MV-4-11 (cell line): ENCODE measurements around the gene NFKBIE.

Experiments used
- DNase-seq: peaks from one replicate; lab custom pipeline; 2025; lab: John Stamatoyannopoulos, UW

Gene NFKBIE

DNA sequence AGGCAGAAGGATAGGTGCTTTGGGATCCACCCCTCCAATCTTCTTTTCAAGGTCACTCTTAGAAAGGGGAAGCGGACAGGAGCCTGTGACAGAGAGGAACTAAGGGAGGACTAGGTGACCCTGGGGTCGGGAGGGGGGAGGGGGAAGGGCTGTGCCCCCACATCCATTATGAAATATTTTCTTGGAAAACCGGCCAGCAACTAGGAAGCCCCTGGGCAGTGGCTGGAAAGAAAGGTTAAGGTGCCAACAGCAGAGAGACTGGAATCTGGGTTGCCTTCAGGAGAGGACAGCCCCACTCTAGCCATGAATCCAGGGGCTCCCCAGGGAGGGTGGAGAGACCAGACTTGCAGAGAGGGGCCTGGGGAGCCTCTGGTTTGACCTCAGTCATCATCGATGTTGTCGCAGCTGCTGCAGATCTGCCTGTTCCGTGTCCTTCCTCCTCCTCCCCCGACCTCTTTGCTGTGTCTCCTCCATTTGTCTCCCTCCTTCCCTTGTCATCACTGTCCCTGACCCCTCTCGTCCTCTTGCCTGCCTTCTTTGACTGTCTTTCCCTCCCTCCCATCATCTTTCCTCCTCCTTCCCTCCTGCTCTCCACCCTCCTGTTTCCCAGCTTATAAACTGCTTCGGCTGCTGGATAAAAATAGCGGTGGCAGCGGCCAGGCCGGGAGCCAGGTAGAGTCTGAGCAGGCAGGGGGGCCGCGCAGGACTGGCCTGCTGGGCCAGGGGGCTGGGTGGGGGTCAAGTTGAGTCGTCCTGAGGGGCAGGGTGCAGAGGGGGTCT, 38.8 kb downstream of the NFKBIE start:
- no peak for DNase-seq

DNA sequence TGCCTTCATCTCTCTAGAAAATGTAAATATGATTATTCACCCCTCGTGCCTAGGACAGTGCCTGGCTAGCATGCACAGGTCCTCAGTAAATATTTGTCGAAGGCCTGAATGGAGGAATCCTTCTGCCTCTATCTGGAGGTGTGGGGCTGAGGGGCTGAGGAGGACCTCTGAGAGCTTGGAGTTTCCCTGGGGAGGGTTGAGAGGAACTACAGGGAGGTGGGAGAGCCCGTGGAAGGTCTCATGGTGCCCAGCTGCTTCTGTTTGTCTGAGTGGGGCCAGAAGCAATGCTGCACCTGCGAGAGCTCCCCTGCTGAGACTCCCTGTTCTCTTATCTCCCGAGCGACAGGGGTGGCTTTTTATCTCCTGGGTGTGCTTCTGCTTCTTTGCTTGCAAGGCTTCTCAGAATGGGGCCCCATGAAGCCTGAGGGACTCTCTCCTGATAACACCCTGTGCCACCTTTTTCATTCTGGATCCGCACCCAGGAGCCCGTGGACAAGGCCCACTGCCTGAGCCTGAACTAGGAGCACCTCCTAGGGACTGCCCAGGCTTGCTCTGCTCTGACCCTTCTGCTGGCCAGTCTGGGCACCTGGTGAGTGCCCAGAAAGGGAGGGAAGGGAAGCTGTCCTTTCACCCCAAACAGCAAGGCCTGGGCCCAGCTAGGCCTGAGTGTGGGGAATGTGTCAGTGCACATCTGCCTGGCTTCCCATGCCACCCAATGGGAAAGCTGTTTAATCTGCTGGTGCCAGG, 39.6 kb downstream of the NFKBIE start:
- DNase-seq, result no peak

DNA sequence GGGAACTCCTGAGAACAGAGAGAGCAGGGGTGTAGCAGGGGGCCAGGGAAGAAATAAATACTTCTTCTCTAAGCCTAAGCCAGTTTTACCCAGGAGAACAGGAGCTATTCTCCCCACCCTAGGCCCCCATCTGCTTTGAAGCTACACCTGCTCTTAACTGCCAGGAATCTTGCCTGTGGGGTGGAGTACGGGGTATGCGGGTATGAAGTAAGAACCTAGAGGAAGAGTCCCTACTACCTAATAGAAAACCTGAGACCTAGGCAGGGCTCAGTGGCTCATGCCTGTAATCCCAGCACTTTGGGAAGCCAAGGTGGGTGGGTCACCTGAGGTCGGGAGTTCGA, 40.4 kb downstream of the NFKBIE start:
- no peak for DNase-seq

DNA sequence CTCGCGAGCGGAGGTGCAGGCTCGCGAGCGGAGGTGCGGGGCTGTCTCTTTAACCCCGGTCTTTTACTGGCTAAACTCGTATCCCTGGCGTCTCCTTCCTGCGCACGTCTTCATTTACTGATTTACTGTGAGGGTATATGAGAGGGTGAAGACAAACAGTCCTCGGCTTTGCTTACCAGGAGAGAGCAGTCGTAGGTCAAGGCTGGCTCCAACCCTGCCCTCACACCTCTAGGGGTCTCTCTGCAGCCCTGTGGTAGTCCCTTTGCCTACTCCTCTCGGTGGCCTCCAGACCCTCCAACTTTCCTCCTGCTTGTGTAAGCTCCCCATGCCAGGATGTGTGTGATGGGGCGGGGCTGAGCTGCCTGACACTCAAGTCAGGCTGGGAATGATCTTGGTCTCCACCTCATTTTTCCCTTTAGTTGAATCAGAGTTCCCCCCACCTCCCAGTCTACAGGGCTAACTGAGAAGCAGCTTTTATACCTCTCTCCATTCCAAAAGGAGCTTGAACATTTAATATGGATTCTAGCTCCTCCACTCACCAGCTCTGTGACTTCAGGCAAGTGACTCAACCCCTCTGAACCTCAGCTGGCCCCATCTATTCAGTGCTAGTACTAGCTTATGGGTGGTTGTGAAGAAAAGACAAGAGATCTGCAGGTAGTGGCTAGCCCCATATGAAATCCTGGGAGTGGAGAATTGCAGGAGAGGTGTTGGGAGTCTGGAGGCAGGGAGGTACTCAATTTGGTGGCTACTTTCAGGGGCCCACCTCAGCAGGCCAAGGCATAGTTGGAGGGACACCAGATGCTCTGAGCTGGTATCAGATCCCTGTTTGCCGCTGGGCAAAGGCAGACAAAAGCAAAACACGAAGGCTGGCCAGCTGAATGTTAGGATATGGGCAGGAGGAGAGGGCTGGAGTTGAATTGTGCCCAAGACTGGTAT, 41.1 kb downstream of the NFKBIE start:
- DNase-seq, result no peak

DNA sequence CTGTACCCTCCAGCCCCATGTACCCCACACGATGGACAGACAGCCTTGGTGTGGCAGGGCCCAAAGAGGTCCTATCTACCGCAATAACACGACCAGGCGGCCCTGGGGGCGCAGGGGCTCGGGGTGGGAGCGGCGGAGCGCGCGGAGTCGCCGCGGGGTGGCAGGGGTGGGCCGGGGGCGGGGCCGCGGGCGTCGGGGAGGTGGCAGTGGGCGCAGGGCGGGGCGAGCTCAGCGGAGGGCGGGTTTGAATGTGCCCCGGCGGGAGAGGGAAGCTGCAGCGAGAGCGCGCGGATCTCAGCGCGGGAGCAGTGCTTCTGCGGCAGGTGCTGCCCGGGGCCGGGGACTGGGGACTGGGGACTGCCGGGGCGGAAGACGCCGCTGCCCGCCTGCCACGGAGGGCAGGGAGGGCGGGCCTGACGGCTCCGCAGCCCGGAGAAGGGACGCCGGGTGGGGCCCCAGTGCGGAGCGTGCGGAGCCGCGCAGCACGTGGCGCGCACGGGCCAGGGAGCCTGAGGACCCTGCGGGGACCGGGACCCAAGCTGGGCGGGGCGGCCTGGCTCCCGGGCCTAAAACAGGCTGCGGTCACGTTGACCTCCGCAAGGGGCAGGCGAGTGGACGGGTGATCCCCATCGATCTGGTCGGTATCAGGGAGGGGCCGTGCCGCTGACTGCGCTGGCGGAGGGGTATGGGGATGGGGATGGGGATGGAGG, 41.9 kb downstream of the NFKBIE start, which contains the start of gene SLC29A1:
Gene SLC29A1, plus strand, starts transcription at position 277 of the 710 bp plus-strand sequence. CDS start 3,719 bp downstream, outside the sequence.
- peak; percentile 62 for DNase-seq

DNA sequence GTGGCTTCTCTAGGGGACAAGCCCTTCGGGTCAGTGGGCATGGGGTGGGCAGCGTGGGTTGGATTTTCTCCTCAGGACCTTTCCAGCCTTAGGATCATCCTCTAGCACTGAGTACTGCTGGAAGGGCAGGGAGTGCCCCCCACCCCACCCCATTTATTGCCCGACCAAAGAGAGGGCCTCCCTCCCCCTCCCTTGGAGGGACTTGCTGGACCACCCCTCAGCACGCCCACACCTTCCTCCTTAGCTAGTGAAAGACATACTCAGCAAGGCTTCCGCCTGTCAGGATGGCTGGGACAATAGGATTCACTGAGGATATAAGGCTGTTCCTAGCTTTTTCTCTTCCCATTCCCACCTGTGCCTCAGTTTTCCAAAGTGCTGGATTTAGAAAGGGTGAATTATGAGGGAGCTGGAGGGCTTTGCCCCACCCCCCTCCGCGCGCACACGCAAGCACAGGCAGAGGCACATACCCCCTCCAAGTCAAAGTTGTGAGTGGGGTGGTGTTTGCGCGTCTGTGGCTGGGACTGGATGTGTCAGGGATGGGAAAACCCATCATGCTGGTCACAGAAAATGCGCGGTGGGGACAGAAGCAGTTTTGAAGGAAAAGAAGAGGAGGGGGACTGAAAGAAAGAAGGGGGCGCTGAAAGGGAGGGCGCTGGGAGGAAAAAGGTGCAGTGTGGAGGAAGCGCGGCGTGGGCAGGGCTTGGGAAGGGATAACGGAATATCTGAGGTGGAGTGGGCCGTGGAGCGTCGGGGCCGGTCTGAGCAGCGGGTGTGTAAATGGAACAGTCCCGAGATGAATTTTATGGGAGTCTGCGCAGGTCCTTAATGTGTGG, 42.6 kb downstream of the NFKBIE start:
- DNase-seq, result no peak

DNA sequence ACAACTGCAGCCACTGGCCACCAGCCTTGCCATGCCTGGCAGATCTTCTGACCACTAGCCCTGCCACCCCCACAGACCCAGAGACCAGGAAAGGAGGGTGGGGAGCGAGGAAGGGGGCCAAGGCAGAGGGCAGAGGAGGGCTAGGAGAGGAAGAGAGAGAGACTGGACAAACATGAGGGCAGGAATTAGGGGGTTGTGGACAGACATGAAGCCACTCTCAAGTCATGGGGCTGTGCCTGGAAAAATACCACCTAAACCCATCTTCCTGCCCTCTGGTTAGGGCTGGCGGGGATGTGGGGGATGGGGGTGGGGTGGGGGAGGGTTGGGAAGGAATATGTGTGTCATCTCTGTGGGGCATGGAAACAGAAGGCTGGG, 43.4 kb downstream of the NFKBIE start:
- no peak for DNase-seq

DNA sequence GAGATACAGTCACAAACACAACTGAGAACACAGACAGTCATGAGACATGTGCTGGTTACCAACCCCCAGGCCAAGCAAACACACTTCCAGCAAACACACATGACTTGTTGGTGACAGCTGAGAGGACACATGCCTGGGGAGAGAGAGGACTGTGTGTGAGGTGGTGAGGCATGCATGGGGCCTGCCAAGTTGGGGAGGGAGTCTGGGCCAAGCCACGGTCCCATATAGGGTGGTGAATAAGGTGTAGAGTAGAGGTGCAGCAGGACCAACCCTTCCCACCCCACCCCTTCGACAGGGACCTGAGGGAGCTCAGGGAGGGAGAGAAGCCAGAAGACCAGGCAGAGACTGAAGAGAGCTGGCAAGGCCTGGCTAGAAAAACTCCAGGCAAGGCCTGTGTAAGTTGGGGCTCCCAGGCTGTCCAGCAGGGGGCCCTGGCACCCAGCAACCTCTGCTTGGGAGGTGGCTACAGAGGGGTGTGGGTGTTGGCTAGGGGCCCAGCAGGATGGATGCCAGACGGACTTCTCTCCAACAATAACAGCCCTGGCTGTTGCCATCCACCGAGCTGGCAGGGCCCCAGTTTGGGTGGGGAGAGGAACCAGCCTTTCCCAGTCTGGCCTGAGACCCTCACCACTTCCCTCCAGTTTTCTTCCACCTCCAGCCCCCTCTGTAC, 43.9 kb downstream of the NFKBIE start:
- DNase-seq, result peak; percentile 71

DNA sequence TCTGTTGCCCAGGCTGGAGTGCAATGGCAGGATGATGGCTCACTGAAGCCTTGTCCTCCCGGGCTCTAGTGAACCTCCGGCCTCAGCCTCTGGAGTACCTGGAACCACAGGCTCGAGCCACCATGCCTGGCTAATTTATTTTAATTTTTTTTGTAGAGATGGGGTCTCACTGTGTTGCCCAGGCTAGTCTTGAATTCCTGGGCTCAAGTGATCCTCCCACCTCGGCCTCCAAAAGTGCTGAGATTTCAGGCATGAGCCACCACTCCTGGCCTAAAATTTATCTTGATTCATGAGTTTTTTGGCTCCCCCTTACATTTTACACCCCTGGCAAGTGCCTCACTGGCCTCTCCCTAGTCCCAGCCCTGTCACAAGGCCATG, 44.4 kb downstream of the NFKBIE start:
- no peak for DNase-seq

DNA sequence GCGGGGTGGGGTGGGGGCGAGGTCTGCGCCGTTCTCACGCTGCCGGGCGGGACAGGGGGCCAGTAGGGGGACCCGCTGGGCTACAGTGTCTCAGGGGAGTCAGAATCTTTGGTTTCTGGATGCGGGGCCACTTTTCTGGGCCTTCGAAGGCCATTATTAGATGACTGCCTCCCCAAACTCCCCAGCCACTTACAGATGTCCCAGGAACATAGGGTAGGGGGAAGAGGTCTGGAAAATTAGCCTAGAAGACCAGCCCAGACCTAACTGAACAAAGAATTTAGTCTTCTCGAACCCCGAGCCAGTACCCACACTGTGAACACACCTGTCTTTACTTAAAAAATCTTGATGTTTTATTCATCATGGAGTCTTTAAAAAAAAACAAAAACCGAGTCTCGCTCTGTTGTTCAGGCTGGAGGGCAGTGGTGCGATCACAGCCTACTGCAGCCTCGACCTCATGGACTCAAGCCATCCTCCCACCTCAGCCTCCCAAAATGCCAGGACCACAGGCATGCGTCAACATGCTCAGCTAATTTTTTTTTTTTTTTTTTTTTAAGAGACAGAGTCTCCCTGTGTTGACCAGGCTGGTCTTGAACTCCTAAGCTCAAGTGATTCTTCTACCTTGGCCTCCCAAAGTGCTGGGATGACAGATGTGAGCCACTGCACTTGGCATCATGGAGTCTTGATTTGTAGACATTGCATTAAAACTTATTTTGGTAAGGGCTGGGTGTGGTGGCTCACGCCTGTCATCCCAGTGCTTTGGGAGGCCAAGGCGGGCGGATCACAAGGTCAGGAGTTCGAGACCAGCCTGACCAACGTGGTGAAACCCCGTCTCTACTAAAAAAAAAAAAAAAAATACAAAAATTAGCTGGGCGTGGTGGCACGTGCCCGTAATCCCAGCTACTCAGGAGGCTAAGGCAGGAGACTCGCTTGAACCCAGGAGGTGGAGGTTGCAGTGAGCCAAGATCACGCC, 45.3 kb downstream of the NFKBIE start:
- no peak for DNase-seq

DNA sequence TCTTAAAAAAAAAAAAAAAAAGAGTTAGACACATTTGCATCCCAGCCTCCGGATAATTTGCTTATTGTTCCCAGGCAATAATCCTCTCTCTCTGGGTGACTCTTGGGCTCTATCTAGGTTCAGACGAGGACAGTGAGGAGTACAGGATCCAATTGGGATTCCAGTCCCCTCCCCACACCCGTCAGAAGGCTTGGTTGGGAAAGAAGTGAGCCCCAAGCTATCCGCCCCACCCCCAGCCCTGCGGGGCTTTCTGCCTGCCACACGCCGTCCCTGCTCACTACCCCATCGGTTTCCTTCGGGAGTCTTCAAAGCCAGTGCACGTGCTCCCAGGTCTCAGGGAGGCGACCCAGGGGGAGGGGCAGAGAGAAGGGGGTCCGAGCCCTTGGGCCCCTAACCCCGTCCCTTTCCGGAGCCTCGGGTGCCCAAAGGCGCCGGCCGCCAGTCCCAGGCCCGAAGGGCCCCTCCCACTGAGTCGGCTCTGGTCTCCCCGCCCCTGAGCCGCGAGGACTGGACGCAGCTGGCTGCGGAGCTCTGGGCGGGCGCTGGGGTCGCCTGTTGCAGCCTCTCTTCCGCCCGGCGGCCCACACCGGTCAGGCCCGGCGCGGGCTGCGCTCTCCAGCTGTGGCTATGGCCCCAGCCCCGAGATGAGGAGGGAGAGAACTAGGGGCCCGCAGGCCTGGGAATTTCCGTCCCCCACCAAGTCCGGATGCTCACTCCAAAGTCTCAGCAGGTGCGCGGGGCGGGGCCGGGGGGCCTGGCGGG, 46.1 kb downstream of the NFKBIE start:
- peak; percentile 47 for DNase-seq

DNA sequence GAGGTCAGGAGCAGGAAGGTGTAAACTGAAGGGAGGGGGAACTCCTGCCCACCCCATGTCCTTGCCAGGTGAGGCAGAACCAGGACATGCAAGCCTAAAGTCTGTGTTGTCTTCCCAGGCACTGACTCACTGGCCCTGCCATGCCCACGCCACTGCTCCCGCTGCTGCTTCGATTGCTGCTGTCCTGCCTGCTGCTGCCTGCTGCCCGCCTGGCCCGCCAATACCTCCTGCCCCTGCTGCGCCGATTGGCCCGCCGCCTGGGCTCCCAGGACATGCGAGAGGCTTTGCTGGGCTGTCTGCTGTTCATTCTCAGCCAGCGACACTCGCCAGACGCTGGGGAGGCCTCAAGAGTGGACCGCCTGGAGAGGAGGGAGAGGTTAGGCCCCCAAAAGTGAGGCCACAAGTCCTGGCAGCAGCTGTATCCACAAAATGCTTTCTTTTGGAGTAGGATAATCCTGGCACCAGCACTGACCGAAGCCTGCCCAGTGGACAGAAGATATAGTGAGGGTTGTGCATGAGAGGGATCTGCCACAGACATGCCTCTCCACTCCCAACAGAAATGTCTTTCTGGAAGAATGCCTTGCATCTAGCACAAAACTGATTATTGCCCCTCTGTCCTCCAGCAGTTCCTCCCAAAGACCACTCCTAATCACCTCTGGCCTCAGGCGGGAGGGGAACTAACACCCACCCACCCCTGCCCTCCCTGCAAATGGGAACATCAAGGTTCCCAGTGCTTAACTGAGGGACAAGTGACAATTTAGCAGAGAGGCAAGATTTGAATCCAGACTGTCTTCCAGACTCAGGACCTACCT, 47.8 kb downstream of the NFKBIE start:
- DNase-seq, result no peak

DNA sequence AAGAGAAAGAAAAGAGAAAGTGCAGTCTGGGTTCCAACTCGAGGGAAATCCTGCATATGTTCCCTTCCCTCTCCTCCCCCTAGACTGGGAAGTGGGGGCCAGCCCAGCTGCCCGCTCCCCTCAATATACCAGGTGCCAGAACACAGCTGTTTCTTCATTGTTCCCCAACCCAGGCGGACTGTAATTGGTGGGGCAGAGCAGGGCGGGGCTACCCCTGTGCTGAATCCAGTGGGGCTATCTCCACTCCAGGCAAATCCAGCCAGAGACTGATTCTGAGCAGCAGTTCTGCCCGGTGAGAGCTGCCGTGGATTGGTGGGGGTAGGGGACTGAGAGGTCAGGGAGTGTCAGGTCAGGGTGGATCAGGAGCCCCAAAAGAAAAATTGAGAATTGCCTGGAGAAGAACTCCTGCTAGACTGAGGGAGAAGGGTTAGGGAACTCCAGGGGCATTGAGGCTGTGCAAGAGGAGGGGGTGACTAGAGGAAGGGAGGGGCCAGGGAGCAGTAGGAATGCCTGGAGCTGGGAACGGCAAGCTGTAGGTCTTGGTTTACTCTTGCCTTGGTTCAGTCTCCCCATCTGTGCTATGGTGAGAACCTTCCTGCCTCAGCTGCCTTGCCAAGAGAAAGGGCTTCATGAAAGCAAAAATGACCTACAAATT, 48.5 kb downstream of the NFKBIE start, which contains the start of gene MYMX:
Gene MYMX, plus strand, starts transcription at position 250 of the 655 bp plus-strand sequence. CDS start 546 bp downstream, outside the sequence.
- peak; percentile 48 for DNase-seq

DNA sequence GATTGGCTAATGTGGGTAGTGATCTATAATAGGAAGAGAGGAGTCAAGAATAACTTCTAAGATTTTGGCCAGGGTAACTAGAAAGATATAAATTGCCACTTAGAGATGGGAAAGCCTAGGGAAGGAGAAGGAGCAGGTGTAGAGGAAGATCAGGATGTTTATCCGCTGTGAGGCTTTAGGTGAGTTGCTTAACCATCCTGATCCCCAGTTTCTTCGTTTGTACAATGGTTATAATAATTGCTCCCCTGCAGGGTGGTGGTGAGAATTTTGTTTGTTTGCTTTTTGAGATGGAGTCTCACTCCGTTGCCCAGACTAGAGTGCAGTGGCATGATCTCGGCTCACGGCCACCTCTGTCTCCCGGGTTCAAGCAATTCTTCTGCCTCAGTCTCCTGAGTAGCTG, 51.0 kb downstream of the NFKBIE start:
- no peak for DNase-seq

DNA sequence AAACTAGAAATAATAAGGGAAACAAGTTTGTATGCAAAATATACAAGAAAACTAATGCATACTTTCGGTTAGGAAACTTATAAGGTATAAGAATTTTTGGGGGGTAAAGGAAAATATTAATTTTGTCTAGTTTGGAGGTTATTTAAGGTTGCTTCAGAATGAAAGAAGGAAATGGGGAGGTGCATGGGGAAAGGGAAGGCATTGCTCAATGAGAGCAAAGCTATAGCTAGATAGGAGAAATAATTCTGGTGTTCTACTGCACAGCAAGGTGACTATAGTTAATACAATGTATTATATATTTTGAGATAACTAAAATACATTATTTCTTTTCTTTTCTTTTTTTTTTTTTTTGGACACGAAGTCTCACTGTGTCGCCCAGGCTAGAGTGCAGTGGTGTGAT, 54.1 kb downstream of the NFKBIE start:
- peak; percentile 42 for DNase-seq
